COLO668 (cell line): Measurements from ENCODE around the gene SUCLG1.

Experiments
- DNase-seq: peaks from one replicate; lab custom pipeline; 2025; ENCODE audit not compliant: unreplicated experiment; lab: John Stamatoyannopoulos, UW

SUCLG1 gene

DNA sequence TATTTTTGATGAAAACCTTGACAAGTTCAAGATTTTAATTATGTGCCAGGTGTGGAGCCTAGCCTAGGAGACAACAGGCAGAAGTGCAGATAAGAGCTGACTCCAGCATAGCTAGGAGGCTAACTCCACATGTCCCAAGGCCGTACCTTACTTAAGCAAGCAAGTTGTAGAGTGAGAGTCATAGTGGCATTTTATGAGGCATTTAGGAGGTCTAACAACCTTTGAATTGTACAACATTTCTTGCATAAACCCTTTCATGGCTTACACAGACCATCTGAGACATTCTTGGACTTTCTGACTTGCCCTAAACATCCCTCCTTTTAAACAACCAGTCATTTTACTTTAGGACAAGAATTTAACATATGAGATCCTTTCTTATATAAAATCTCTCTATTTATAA lies 8.3 kb upstream of the SUCLG1 start:
- DNase-seq: no peak

GRCh38 chr2:84461310-84461709 lies 2.2 kb upstream of the SUCLG1 start:
- no peak for DNase-seq

DNA sequence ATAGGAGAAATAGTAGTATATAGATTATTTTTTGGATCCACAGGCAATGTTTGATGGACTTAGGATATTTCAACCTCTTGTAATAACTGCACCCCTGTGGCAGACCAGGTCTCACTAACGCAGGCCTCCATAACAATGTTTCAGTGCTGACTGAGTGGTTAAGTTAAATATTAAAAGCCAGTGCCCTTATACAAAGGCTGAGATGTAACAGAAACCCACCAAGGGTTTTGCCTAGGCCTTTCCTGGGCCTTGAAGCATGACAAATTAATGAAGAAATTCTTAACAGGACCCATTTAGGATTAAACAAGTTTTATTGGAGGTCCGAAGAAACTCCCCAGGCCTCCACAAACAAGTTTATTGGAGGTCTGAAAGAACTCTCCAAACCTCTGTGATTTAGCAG lies 1.6 kb upstream of the SUCLG1 start:
- DNase-seq: no peak

DNA sequence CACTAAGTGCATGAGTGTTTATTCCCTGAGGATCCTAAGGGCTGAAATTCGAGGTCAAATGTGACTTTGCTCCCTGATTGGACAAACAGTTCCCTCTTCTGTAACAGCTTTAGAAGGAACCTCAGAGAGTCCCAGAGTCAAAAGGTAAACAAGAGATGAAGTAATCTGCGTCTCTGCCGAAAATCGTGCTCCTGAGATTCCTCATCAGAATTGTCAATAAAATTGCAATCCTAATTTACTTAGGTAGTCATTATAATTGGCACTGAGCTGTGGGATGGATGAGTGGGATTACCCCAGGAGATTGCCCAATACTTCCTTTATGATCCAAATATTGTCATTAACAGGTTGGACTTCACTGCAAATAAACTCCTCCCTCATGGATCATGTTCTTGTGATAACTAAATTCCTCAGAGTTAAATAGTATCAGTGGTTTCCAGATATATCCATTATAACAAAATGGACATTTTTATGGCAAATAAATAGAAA lies 907 bp upstream of the SUCLG1 start:
- DNase-seq: no peak

DNA sequence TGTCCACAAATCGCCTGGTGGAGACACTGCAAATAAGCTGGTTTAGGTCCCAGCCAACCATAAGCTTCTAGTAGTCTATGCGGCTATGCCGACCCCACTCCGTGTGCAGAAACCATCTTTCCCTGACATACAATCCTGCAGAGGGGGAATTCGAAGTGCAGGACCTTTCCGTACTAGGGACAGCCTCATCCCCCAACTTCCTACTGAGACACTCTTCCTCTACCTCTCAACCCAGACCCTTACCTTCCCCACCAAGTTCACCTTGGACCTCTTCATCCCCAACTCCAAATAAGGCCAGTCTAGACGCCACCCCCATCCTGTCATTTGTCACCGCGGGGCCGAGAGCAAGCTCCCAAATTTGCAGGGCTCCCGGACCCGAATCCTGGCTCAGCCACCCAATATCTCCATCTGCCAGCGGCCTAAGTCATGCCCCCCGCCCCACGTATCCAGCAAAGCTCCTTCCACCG lies 496 bp downstream of the SUCLG1 start:
- DNase-seq: peak; percentile 25

GRCh38 chr2:84457686-84458085 lies 1.4 kb downstream of the SUCLG1 start:
- DNase-seq: no peak

DNA sequence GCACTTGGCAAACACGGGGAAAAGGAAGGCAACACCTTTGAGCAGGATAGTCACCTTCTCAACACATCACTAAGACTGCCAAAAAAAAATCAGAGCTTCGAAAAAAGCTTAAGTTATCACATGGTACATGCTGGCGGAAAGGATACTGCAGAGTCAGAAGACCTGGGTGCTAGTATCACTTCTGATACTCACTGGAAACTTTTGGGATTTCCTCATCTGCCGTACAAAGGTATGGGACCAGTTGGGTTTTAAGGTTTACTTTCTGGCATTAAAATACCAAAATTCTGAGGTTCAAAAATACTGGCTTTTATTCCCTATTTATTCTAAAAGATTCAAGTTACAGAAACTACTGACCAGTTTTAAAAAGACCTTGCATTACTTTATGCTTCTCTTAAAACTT lies 2.9 kb downstream of the SUCLG1 start:
- DNase-seq: no peak

DNA sequence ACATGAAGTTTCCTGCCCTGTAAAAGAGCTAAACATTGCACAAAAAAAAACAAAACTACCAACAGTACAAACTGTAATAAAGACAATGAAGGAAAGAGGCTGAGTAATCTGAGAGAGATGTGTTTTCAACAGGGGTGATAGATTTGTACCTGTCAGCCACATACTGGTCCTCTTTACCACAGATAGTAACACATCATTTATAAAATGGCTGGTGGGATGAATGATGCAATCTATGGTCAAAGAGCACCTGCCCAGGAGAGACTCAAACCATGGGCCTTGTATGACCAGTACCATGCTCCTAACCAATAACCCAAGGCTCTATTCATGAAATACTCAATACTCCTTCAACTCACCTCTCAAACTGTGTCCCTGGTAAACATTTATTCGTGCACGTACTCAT lies 4.5 kb downstream of the SUCLG1 start:
- no peak for DNase-seq

- DNase-seq: no peak
Measured at GRCh38 chr2:84452624-84453023, 6.5 kb downstream of the SUCLG1 start.

DNA sequence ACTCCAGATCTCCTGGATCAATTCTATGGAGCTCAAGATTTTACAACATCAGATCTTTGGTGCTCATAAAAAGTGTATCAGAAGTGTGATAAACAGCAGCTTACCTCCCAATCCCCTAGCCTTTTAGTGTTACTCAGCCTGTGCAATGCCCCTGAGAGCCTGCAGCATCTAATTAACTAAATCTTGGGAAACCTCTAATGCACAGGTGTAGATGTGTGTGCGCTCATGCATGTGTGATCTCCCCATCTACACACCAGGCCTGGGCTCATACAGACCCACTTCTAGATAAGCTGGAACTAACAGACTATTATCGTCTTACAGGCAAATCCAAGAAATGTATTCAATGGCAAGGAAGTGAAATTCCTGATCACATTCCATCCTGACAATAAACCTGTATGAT lies 7.5 kb downstream of the SUCLG1 start:
- DNase-seq: no peak

DNA sequence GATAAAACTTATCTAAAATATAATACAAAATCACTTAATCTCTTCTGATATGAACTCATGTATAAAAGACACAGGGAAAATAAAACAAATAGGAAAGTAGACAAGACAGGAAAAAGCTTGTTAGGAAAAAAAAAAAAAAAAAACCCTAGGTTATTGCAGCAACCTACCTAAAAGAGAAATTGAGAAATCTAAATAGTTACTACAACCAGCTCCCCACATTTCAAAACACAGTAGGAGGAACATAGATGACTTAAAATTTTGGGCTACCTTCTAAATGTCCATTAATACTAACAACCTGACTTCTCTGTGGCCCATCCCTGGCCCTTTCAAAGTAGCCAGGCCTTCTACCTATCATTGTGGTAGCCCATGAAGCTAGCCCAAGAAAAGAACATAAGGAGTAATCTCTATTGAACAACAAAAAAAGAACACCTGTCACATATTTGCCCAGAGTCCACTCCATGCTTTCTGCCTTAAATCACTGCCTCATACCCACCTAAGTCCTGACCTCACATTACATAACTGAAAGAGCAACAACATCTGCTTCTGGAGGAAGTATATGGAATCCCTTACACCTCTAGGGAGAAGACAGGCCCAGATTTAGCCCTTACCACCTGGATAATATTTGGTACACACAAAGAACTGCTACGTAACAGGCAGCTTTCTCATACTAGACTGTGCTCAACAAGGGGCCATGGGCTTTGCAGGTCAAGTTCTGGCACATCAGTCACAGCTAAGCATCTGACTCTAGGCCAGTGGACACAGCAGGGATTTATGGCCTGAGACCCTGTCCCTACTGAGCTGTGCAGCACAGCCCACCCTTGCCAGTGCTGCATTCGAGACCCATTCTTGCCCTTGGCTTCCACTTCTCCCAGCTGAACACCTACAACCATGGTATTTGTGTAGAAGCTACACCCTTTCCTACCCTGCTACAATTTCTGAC lies 8.5 kb downstream of the SUCLG1 start:
- no peak for DNase-seq

DNA sequence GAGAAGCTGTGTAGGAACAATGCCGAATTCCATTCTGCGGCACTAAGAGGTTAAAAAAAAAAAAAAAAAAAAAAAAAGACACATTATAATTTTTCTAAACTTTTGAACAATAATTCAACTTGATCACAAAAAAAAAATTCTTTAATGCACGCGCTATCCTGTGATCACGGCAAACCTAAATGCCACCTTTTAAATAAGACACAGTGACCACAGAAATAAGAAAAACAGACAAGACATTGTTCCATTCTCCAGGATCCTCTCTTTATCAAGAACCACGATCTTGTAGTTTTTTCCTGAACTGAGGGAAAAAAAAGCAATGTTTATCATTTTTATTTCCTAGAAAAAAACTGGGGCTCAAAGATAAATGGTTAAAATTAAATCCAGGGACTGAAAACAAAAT lies 9.4 kb downstream of the SUCLG1 start:
- no peak for DNase-seq

DNA sequence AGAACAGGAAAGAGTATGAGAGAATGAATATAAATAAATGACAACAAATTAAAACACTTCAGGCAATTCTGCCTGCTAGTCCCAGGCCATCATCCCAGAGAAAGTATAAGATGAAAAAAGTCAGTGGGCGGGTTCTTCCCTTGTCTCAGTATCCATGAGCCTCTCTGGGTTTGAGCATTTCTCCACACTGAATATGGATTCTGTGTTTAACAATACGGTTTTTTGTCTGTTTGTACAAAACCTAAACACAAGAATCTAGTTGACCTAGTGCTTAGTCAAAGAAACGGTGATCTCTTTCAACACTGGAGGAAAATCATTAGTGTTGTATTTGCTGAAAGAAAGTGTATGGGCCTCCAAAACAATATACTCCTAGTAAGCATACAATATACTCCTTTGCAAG lies 10.0 kb downstream of the SUCLG1 start:
- DNase-seq: no peak

- no peak for DNase-seq
Measured at GRCh38 chr2:84443477-84443876, 15.6 kb downstream of the SUCLG1 start.

- no peak for DNase-seq
Measured at GRCh38 chr2:84442888-84443287, 16.2 kb downstream of the SUCLG1 start.

- DNase-seq: no peak
Measured at GRCh38 chr2:84441505-84441904, 17.6 kb downstream of the SUCLG1 start.

DNA sequence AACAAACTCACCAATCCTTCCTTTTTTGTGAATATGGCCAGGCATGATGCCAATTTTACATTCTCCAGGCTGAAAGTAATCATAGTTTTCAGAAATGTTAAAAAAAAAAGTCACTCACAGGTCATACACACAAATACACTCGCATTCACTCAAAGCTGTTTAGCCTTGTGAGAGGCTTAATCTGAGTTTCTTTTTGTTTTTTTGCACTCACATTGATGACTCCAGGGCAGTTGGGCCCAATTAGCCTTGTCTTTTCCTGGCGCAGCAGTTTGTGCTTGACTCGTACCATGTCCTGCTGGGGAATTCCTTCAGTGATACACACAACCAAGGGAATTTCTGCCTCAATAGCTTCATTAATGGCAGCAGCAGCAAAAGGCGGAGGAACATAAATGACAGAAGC lies 18.0 kb downstream of the SUCLG1 start:
- DNase-seq: no peak

DNA sequence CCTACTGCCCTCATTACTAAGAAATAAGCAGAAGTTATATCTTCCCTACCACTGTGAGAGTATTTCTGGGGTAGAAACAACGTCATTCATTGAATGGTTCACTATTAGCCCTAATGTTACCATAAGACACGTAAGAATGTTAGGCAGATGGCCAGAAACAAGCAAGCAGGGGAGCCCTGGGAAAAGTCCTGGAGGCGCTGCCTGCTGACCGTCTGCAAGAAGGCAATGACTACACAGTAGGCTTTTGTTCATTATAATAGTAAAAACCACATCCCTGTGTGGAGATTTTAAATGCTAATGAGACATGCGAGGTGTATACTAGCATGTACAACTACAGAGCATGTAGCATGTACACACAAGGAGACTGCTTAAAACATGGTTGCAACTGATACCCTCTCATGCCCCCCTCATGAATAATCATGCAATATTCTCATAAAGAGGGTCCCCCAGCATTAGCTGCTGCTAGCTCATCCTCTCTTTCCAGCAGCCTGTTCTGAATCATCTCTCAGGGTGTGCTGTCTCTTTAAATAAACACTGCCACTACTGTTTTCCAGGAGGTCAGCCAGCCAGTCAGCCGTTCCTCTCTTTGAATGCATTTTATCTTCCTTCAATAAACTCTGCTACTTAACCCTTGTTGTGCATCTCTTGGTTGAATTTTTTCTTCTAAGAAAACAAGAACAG lies 23.6 kb downstream of the SUCLG1 start:
- DNase-seq: no peak

GRCh38 chr2:84429328-84429727 lies 29.8 kb downstream of the SUCLG1 start:
- DNase-seq: no peak

- no peak for DNase-seq
Measured at GRCh38 chr2:84427235-84428138, 31.6 kb downstream of the SUCLG1 start.

GRCh38 chr2:84425310-84425709 lies 33.8 kb downstream of the SUCLG1 start:
- DNase-seq: no peak
